Liver (tissue), 9 donors: ENCODE measurements around the gene ZNF14. TPM values are rescaled to one million over a fixed set of nuclear protein-coding genes. Genes with fewer than 3 reads are reported as not detected.

Experiments used
- DNase-seq: peaks from one replicate; pipeline ENCODE4 v3.0.0-alpha.2; 2017; ENCODE audit warnings: low spot score
- H3K27ac ChIP-seq, 2 donors: one replicate each; pipeline ENCODE4 v1.7.0; 2013; ENCODE audit warnings: inconsistent platforms in 2 of 2, low read length in 2 of 2, control low read depth in 1 of 2, low read depth in 1 of 2, mild to moderate bottlenecking in 1 of 2
- H3K27me3 ChIP-seq, 4 donors: one replicate each; pipeline versions ENCODE4 v1.6.1 to v1.7.0; 2013; ENCODE audit warnings: low read length in 3 of 4, inconsistent platforms in 1 of 4, mild to moderate bottlenecking in 1 of 4, moderate library complexity in 1 of 4; ENCODE audit not compliant: control insufficient read depth in 4 of 4, insufficient read depth in 4 of 4
- H3K36me3 ChIP-seq, 4 donors: one replicate each; pipeline versions ENCODE4 v1.6.1 to v1.7.0; 2013; ENCODE audit warnings: low read length in 3 of 4, mild to moderate bottlenecking in 3 of 4, low read depth in 1 of 4, moderate library complexity in 1 of 4; ENCODE audit not compliant: control insufficient read depth in 4 of 4, insufficient read depth in 3 of 4
- H3K4me1 ChIP-seq, 4 donors: one replicate each; pipeline versions ENCODE4 v1.6.1 to v1.7.0; 2013; ENCODE audit warnings: low read length in 3 of 4, mild to moderate bottlenecking in 3 of 4, moderate library complexity in 1 of 4; ENCODE audit not compliant: control insufficient read depth in 4 of 4, insufficient read depth in 4 of 4
- H3K4me3 ChIP-seq, 3 donors: one replicate each; pipeline versions ENCODE4 v1.6.1 to v1.7.0; 2013; ENCODE audit warnings: low read length in 3 of 3, control low read depth in 1 of 3, low read depth in 1 of 3, mild to moderate bottlenecking in 1 of 3
- H3K9ac ChIP-seq, 2 donors: one replicate each; pipeline ENCODE4 v1.7.0; 2013; ENCODE audit warnings: low read length in 2 of 2, mild to moderate bottlenecking in 2 of 2, moderate library complexity in 2 of 2, control low read depth in 1 of 2, low read depth in 1 of 2
- H3K9me3 ChIP-seq, 4 donors: one replicate each; pipeline versions ENCODE4 v1.6.1 to v1.7.0; 2013; ENCODE audit warnings: low read length in 3 of 4; ENCODE audit not compliant: control insufficient read depth in 4 of 4
- ATF3 ChIP-seq: IDR thresholded peaks from 2 replicates; pipeline ENCODE4 v1.6.1; 2016; ENCODE audit warnings: antibody characterized with exemption
- EGR1 ChIP-seq, 2 donors: IDR thresholded peaks; 2 replicates each; pipeline ENCODE4 v1.6.1; 2016 to 2018; ENCODE audit warnings: antibody characterized with exemption in 2 of 2, low read depth in 2 of 2
- FOXA1 ChIP-seq: IDR thresholded peaks from 2 replicates; pipeline ENCODE4 v1.6.1; 2016; ENCODE audit warnings: antibody characterized with exemption
- FOXA2 ChIP-seq: IDR thresholded peaks from 2 replicates; pipeline ENCODE4 v1.6.1; 2016; ENCODE audit warnings: antibody characterized with exemption
- GABPA ChIP-seq, 2 donors: IDR thresholded peaks in 1 of 2; conservative IDR thresholded peaks in 1 of 2; 2 replicates each; pipeline ENCODE4 v1.6.1; 2016; ENCODE audit warnings: antibody characterized with exemption in 2 of 2, mild to moderate bottlenecking in 1 of 2, moderate library complexity in 1 of 2
- HNF4A ChIP-seq, 2 donors: conservative IDR thresholded peaks; 2 replicates each; pipeline ENCODE4 v1.6.1; 2016; ENCODE audit warnings: antibody characterized with exemption in 2 of 2, mild to moderate bottlenecking in 2 of 2
- HNF4G ChIP-seq: IDR thresholded peaks from 2 replicates; pipeline ENCODE4 v1.6.1; 2016; ENCODE audit warnings: antibody characterized with exemption
- JUND ChIP-seq, 2 donors: IDR thresholded peaks; 2 replicates each; pipeline ENCODE4 v1.6.1; 2016; ENCODE audit warnings: antibody characterized with exemption in 2 of 2
- NR2F2 ChIP-seq: IDR thresholded peaks from 2 replicates; pipeline ENCODE4 v1.6.1; 2016; ENCODE audit warnings: antibody characterized with exemption
- RAD21 ChIP-seq, 2 donors: IDR thresholded peaks; 2 replicates each; pipeline ENCODE4 v1.6.1; 2016; ENCODE audit warnings: antibody characterized with exemption in 2 of 2, mild to moderate bottlenecking in 2 of 2
- REST ChIP-seq: IDR thresholded peaks from 2 replicates; pipeline ENCODE4 v1.6.1; 2016; ENCODE audit warnings: antibody characterized with exemption, mild to moderate bottlenecking
- RXRA ChIP-seq, 2 donors: IDR thresholded peaks; 2 replicates each; pipeline ENCODE4 v1.6.1; 2017 to 2018; ENCODE audit warnings: antibody characterized with exemption in 2 of 2, mild to moderate bottlenecking in 1 of 2
- SP1 ChIP-seq: IDR thresholded peaks from 2 replicates; pipeline ENCODE4 v1.6.1; 2018; ENCODE audit warnings: antibody characterized with exemption, mild to moderate bottlenecking
- TAF1 ChIP-seq: conservative IDR thresholded peaks from 2 replicates; pipeline ENCODE4 v1.6.1; 2016; ENCODE audit warnings: antibody characterized with exemption, mild to moderate bottlenecking
- YY1 ChIP-seq: IDR thresholded peaks from 2 replicates; pipeline ENCODE4 v1.6.1; 2016; ENCODE audit warnings: antibody characterized with exemption, mild to moderate bottlenecking
- ZBTB33 ChIP-seq: IDR thresholded peaks from 2 replicates; pipeline ENCODE4 v1.6.1; 2016; ENCODE audit warnings: antibody characterized with exemption
- WGBS: extraction: QIAGEN DNeasy Blood & Tissue Kit; methylation state at CpG from one replicate; pipeline ENCODE4 v1.1.7; 2013; 5-methylcytosine and 5-hydroxymethylcytosine counted together
- polyA plus RNA-seq, 2 donors: library from polyadenylated mRNA; stranded (reverse) in 1 of 2; unstranded in 1 of 2; fragments of 200-250 nt in 1 of 2; fragments of >200 nt in 1 of 2; fragmentation: Nextera tagmentation in 1 of 2; extraction: Ambion mirVana in 1 of 2; gene quantifications; one replicate each; pipeline versions ENCODE4 v1.2.1 to v1.2.3, GENCODE V29; 2013 to 2015
- total RNA-seq, 2 donors: library from RNA; depleted of rRNA; stranded (reverse); fragments of >200 nt; gene quantifications; one replicate each; pipeline ENCODE4 v1.2.3, GENCODE V29; 2014
- TF ChIP-seq, protein P1 (sequence below): IDR thresholded peaks from 2 replicates; pipeline ENCODE4 v1.6.1; 2016; ENCODE audit warnings: antibody characterized with exemption
- TF ChIP-seq, protein P2 (sequence below): fragments of 150-350 bp; IDR thresholded peaks from 2 replicates; pipeline ENCODE4 v1.5.1; 2017; ENCODE audit warnings: improper control_type of control experiment, low read depth, low read length; ENCODE audit not compliant: missing input control
- donor health status: healthy.
- donor health status: healthy.
- donor health status: healthy.
- donor health status: healthy.
- donor health status: healthy.

ZNF14 gene
- total and polyA plus RNA-seq, 4 donors: 0.28 to 2.6 (median 0.90) TPM

GRCh38 chr19:19776206-19777008 is 43.5 kb upstream of the ZNF14 start:
- under 1% methylated on average over 36 of the region's 36 CpGs for WGBS
- peak; percentile 91 for DNase-seq
- Histone ChIP-seq H3K27ac (peak overlapping the region; percentile 44 to 71), H3K9ac (peak overlapping the region; percentile 92 to 94), H3K4me1 (peaks cover 2 to 22% (median 18%) of the 10 kb centered on the region in 4 donors), H3K4me3 (peak overlapping the region; percentile 82 to 97 (median 86)), H3K9me3 (peaks cover 0 to 3% (median 2%) of the 10 kb centered on the region in 4 donors), H3K27me3 (no peaks in the 10 kb centered on the region), H3K36me3 (peaks cover 0 to 4% (median 0%) of the 10 kb centered on the region in 4 donors)
- TF ChIP-seq HNF4A (conservative IDR thresholded peaks at IDR 0.05): peak; percentile 49 to 60
- peak; percentile 66 to 73 for TF ChIP-seq RXRA (IDR thresholded peaks at IDR 0.05)
- TF ChIP-seq, protein P1, sequence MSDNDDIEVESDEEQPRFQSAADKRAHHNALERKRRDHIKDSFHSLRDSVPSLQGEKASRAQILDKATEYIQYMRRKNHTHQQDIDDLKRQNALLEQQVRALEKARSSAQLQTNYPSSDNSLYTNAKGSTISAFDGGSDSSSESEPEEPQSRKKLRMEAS: peak; percentile 94
- no peak for TF ChIP-seq JUND (IDR thresholded peaks at IDR 0.05)
- no peak for TF ChIP-seq ZBTB33
- TF ChIP-seq NR2F2: peak; percentile 50
- peak; percentile 53 to 60 for TF ChIP-seq RAD21 (IDR thresholded peaks at IDR 0.05)
- peak; percentile 66 to 70 for TF ChIP-seq EGR1 (IDR thresholded peaks at IDR 0.05; ENCODE audit: low read depth in 2 of 2)
- peak; percentile 27 for TF ChIP-seq FOXA2
- TF ChIP-seq HNF4G: no peak
- TF ChIP-seq ATF3: no peak
- TF ChIP-seq GABPA (IDR thresholded peaks at IDR 0.05 in 1 of 2, conservative IDR thresholded peaks at IDR 0.05 in 1 of 2): peak; percentile 44 to 90
- no peak for TF ChIP-seq FOXA1
- TF ChIP-seq TAF1: peak; percentile 91
- TF ChIP-seq REST: peak; percentile 85
- TF ChIP-seq YY1: peak; percentile 92
- peak; percentile 95 for TF ChIP-seq SP1
- TF ChIP-seq, protein P2, sequence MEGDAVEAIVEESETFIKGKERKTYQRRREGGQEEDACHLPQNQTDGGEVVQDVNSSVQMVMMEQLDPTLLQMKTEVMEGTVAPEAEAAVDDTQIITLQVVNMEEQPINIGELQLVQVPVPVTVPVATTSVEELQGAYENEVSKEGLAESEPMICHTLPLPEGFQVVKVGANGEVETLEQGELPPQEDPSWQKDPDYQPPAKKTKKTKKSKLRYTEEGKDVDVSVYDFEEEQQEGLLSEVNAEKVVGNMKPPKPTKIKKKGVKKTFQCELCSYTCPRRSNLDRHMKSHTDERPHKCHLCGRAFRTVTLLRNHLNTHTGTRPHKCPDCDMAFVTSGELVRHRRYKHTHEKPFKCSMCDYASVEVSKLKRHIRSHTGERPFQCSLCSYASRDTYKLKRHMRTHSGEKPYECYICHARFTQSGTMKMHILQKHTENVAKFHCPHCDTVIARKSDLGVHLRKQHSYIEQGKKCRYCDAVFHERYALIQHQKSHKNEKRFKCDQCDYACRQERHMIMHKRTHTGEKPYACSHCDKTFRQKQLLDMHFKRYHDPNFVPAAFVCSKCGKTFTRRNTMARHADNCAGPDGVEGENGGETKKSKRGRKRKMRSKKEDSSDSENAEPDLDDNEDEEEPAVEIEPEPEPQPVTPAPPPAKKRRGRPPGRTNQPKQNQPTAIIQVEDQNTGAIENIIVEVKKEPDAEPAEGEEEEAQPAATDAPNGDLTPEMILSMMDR: peak; percentile 5
